K562 (cell line): ENCODE data around the gene TADA2A. TPM values are rescaled to one million over a fixed set of nuclear protein-coding genes. Genes with fewer than 3 reads are reported as not detected.

Source experiments
- FOXJ2 ChIP-seq: fragments of 200-800 bp; sonication (Bioruptor generic); IDR thresholded peaks from 2 replicates; pipeline ENCODE4 v1.6.1; 2016; ENCODE audit warnings: missing genetic modification characterization, missing compliant biosample characterization
- FOXP1 ChIP-seq: sonication (generic); formaldehyde crosslinking; IDR thresholded peaks from 2 replicates; pipeline ENCODE4 v1.8.0; 2022; ENCODE audit warnings: mild to moderate bottlenecking, missing genetic modification reagents
- GTF3C2 ChIP-seq: IDR thresholded peaks from 3 replicates; pipeline ENCODE4 v1.6.1; 2011; ENCODE audit warnings: borderline replicate concordance, mild to moderate bottlenecking, moderate library complexity; ENCODE audit not compliant: insufficient read length; ENCODE audit errors: extremely low read depth
- HMBOX1 ChIP-seq: sonication (generic); IDR thresholded peaks from 2 replicates; pipeline ENCODE4 v1.6.1; 2016
- NCOA6 ChIP-seq: fragments of 450-650 bp; IDR thresholded peaks from 2 replicates; pipeline ENCODE4 v1.6.1; 2017; ENCODE audit warnings: mild to moderate bottlenecking
- NFIX ChIP-seq: fragments of 250-450 bp; sonication (Bioruptor Pico); IDR thresholded peaks from 2 replicates; pipeline ENCODE4 v1.4.0; 2020; ENCODE audit warnings: low read depth, mild to moderate bottlenecking, moderate library complexity
- POLR3G ChIP-seq: IDR thresholded peaks from 2 replicates; pipeline ENCODE4 v1.6.1; 2011; ENCODE audit not compliant: insufficient read length, insufficient replicate concordance; ENCODE audit errors: extremely low read depth
- PRDM10 ChIP-seq: fragments of 450-650 bp; IDR thresholded peaks from 2 replicates; pipeline ENCODE4 v1.6.1; 2018; ENCODE audit not compliant: partially characterized antibody
- STAT5B ChIP-seq: fragments of 250-450 bp; sonication (Bioruptor Pico); IDR thresholded peaks from 2 replicates; pipeline ENCODE4 v1.8.0; 2021; ENCODE audit warnings: mild to moderate bottlenecking, inconsistent platforms
- TCF7 ChIP-seq: sonication (generic); IDR thresholded peaks from 2 replicates; pipeline ENCODE4 v1.6.1; 2016; ENCODE audit warnings: antibody characterized with exemption, borderline replicate concordance
- polyA plus RNA-seq, 8 experiments: library from polyadenylated mRNA; depleted of rRNA in 4 of 8; stranded (reverse) in 5 of 8; unstranded in 3 of 8; fragments of >200 nt; fragmentation: Nextera tagmentation in 2 of 8; fragmentation: Illumina TruSeq in 1 of 8; extraction: Ambion mirVana in 2 of 8; extraction: Trizol in 1 of 8; gene quantifications; 2 replicates each; pipeline versions ENCODE4 v1.2.1 to v1.2.3, GENCODE V29; 2011 to 2014; ENCODE audit warnings: inconsistent platforms in 1 of 8, missing spikeins in 1 of 8
- total RNA-seq, 7 experiments: library from RNA; depleted of rRNA in 6 of 7; stranded (reverse); fragments of >200 nt in 6 of 7; fragmentation: Illumina TruSeq in 2 of 7; extraction: Trizol in 2 of 7; gene quantifications; 2 replicates each; pipeline versions ENCODE4 v1.2.1 to v1.2.3, GENCODE V29; 2011 to 2021; ENCODE audit warnings: low replicate concordance in 1 of 7
- TF ChIP-seq, protein P1 (sequence below): sonication (generic); formaldehyde crosslinking; IDR thresholded peaks from 2 replicates; pipeline ENCODE4 v1.8.1; 2023; ENCODE audit warnings: mild to moderate bottlenecking, missing genetic modification reagents
- TF ChIP-seq, protein P2 (sequence below): fragments of 450-650 bp; IDR thresholded peaks from 2 replicates; pipeline ENCODE4 v1.6.1; 2014; ENCODE audit warnings: low read depth, mild to moderate bottlenecking, moderate library complexity, borderline replicate concordance
- TF ChIP-seq, protein P3 (sequence below): IDR thresholded peaks from 2 replicates; pipeline ENCODE4 v1.6.1; 2011; ENCODE audit not compliant: insufficient read length; ENCODE audit errors: extremely low read depth

TADA2A gene
- total and polyA plus RNA-seq, 9 of the 15 experiments (the other 6 are each of a cell fraction or from before 2014, with no cell fraction given), result 13.8 to 37.7 (median 25.0) TPM

- TF ChIP-seq, protein P1, sequence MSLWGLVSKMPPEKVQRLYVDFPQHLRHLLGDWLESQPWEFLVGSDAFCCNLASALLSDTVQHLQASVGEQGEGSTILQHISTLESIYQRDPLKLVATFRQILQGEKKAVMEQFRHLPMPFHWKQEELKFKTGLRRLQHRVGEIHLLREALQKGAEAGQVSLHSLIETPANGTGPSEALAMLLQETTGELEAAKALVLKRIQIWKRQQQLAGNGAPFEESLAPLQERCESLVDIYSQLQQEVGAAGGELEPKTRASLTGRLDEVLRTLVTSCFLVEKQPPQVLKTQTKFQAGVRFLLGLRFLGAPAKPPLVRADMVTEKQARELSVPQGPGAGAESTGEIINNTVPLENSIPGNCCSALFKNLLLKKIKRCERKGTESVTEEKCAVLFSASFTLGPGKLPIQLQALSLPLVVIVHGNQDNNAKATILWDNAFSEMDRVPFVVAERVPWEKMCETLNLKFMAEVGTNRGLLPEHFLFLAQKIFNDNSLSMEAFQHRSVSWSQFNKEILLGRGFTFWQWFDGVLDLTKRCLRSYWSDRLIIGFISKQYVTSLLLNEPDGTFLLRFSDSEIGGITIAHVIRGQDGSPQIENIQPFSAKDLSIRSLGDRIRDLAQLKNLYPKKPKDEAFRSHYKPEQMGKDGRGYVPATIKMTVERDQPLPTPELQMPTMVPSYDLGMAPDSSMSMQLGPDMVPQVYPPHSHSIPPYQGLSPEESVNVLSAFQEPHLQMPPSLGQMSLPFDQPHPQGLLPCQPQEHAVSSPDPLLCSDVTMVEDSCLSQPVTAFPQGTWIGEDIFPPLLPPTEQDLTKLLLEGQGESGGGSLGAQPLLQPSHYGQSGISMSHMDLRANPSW (CRISPR knock-in tag), result no peak
- no peak for TF ChIP-seq PRDM10
- no peak for TF ChIP-seq GTF3C2
- TF ChIP-seq, protein P2, sequence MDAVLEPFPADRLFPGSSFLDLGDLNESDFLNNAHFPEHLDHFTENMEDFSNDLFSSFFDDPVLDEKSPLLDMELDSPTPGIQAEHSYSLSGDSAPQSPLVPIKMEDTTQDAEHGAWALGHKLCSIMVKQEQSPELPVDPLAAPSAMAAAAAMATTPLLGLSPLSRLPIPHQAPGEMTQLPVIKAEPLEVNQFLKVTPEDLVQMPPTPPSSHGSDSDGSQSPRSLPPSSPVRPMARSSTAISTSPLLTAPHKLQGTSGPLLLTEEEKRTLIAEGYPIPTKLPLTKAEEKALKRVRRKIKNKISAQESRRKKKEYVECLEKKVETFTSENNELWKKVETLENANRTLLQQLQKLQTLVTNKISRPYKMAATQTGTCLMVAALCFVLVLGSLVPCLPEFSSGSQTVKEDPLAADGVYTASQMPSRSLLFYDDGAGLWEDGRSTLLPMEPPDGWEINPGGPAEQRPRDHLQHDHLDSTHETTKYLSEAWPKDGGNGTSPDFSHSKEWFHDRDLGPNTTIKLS, result peak; percentile 46; the same call in 1 of the 2 replicates
- TF ChIP-seq FOXJ2, result no peak
- no peak for TF ChIP-seq NCOA6
- TF ChIP-seq STAT5B (CRISPR knock-in tag), result no peak
- TF ChIP-seq TCF7, result no peak
- TF ChIP-seq NFIX (CRISPR knock-in tag), result no peak
- TF ChIP-seq, protein P3, sequence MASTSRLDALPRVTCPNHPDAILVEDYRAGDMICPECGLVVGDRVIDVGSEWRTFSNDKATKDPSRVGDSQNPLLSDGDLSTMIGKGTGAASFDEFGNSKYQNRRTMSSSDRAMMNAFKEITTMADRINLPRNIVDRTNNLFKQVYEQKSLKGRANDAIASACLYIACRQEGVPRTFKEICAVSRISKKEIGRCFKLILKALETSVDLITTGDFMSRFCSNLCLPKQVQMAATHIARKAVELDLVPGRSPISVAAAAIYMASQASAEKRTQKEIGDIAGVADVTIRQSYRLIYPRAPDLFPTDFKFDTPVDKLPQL, result no peak
- TF ChIP-seq FOXP1 (CRISPR knock-in tag), result peak; percentile 32; the same call in 1 of the 2 replicates
- TF ChIP-seq POLR3G, result no peak
- TF ChIP-seq HMBOX1, result no peak
These were observed at the start of gene TADA2A, which contains the start of gene ACACA (continued) for GRCh38 chr17:37406635-37407461.
